ENCODE measurements around the gene SYNE3.

SYNE3 gene

GRCh38 chr14:95557291-95557690 lies 40.8 kb upstream of the SYNE3 start:
- no peak overlapping the region for H3K4me3 ChIP-seq (ENCODE audit: low read depth, low read length)
- no peak for TF ChIP-seq CTCF (IDR thresholded peaks at IDR 0.05; ENCODE audit: insufficient read depth, low read depth, low read length, missing control alignments)
- no peak for DNase-seq (ENCODE audit: low read depth)

GRCh38 chr14:95555053-95555452 lies 38.6 kb upstream of the SYNE3 start:
- no peak overlapping the region for H3K4me3 ChIP-seq (ENCODE audit: low read depth, low read length)
- TF ChIP-seq CTCF (IDR thresholded peaks at IDR 0.05; ENCODE audit: insufficient read depth, low read depth, low read length, missing control alignments), result no peak
- no peak for DNase-seq (ENCODE audit: low read depth)

DNA sequence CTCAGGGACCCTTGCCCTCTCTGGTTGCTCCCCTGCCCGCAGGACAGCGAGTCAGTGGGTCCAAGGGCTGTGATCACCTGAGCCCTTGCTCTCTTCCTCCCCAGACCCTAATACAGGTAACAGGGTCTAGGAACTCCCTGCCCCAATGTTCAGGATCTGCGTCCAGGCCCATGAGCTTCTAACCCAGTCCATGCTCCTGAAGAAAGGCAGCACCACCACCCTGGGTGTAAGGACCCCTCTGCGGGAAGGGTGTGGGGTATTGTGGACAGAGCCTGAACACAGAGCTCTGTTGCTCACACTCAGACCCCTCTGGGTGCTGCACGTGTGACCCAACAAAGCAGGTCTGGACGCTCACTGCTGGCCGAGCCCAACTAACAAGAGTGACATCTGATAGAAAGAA lies 36.7 kb upstream of the SYNE3 start:
- no peak for TF ChIP-seq CTCF (IDR thresholded peaks at IDR 0.05; ENCODE audit: insufficient read depth, low read depth, low read length, missing control alignments)
- no peak for DNase-seq (ENCODE audit: low read depth)
- no peak overlapping the region for H3K4me3 ChIP-seq (ENCODE audit: low read depth, low read length)

GRCh38 chr14:95551435-95551834 lies 35.0 kb upstream of the SYNE3 start:
- no peak for DNase-seq (ENCODE audit: low read depth)
- no peak for TF ChIP-seq CTCF (IDR thresholded peaks at IDR 0.05; ENCODE audit: insufficient read depth, low read depth, low read length, missing control alignments)
- H3K4me3 ChIP-seq (ENCODE audit: low read depth, low read length), result no peak overlapping the region

DNA sequence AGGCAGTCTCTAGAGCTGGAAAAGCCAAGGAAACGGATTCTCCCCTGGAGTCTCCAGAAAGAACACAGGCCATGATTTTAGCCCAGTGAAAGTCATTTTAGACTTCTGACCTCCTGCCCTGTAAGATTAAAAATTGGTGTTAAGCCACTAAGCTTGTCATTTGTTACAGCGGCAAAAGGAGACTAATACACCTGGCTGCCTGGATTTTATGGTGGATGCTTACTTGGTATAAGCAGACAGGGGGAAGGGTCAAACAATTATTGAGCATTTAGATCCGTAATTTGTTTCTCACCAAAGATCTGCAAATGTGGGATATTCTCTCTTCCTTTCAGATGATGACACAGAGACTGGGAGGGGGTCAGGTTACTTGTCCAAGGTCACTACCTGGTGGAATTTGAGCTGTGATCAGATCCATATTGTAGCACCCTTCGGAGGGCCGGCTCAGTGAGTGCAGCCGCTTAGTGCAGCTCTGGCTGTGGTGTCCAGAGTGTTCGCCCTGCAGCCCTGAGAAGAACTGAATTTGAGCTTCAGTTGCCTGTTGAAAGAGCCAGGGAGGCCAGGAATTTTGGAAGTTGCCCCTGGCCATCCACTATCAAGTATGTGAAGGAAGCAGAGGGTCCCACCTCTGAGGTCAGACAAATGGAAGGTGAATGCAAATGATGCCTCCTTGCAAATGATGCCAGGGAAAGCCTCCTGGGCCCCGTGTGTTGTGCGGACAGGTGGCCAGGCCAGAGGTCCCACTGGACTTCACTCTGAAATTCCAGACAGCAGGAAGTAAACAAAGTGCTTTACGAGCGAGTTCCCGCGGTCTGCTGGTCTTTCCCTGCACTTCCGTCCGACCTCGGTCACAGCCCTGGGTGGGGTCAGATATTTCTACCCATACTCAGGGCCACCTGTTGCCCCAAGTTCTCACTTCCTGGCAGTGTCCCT lies 33.5 kb upstream of the SYNE3 start:
- no peak for DNase-seq (ENCODE audit: low read depth)

DNA sequence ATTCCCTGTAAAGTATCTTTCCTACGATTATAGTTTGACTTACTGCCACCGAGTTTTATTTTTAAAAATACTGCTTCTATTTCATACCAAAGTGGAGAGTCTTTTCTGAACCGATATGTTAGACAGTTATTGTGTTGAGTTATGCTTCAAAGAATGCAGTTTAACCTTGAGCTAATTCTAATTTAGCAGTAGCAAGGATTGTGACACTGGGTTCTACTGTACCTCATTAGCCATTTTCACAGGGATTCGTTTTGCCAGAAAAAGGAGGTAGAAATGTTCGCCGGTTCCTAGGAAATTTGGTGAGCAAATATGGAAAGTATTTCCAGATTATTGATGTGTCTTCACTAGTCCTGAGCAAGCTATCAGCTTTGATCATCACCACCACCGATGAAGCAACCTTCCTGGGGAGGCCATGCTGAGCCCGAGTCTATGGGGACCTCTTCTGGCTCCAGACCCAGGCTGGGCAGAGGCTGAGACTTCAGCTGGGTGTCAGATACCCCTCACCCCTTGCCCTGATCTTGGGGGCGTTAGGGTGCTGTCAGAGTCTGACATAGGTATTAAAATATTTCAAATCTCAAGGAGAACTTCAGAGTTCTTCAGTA lies 32.0 kb upstream of the SYNE3 start:
- no peak overlapping the region for H3K4me3 ChIP-seq (ENCODE audit: low read depth, low read length)
- no peak for TF ChIP-seq CTCF (IDR thresholded peaks at IDR 0.05; ENCODE audit: insufficient read depth, low read depth, low read length, missing control alignments)
- no peak for DNase-seq (ENCODE audit: low read depth)

More for the DNA sequence above, 33.5 kb upstream of the SYNE3 start:
- TF ChIP-seq CTCF (IDR thresholded peaks at IDR 0.05; ENCODE audit: insufficient read depth, low read depth, low read length, missing control alignments), result no peak
- H3K4me3 ChIP-seq (ENCODE audit: low read depth, low read length), result no peak overlapping the region
